ENCODE data around the gene CSNK1G2.

The CSNK1G2 gene

GRCh38 chr19:1918975-1919374 is 22.0 kb upstream of the CSNK1G2 start:
- DNase-seq (ENCODE audit: low read depth), result no peak

- DNase-seq (ENCODE audit: low read depth), result no peak
These were observed 20.3 kb upstream of the CSNK1G2 start for GRCh38 chr19:1920644-1921043.

GRCh38 chr19:1921326-1921725 is 19.6 kb upstream of the CSNK1G2 start:
- no peak for DNase-seq (ENCODE audit: low read depth)

GRCh38 chr19:1921825-1922224 is 19.1 kb upstream of the CSNK1G2 start:
- DNase-seq (ENCODE audit: low read depth), result no peak

GRCh38 chr19:1922803-1923202 is 18.2 kb upstream of the CSNK1G2 start:
- no peak for DNase-seq (ENCODE audit: low read depth)

GRCh38 chr19:1923319-1923718 is 17.7 kb upstream of the CSNK1G2 start:
- no peak for DNase-seq (ENCODE audit: low read depth)

GRCh38 chr19:1924320-1924961 is 16.5 kb upstream of the CSNK1G2 start:
- DNase-seq (ENCODE audit: low read depth), result no peak

- DNase-seq (ENCODE audit: low read depth), result no peak
These were observed 15.4 kb upstream of the CSNK1G2 start for GRCh38 chr19:1925544-1925943.

GRCh38 chr19:1929021-1929742 is 11.8 kb upstream of the CSNK1G2 start:
- no peak for DNase-seq (ENCODE audit: low read depth)

- no peak for DNase-seq (ENCODE audit: low read depth)
These were observed 9.5 kb upstream of the CSNK1G2 start for GRCh38 chr19:1931445-1931844.

GRCh38 chr19:1932395-1932794 is 8.6 kb upstream of the CSNK1G2 start:
- no peak for DNase-seq (ENCODE audit: low read depth)

GRCh38 chr19:1933244-1933643 is 7.7 kb upstream of the CSNK1G2 start:
- DNase-seq (ENCODE audit: low read depth), result no peak

- no peak for DNase-seq (ENCODE audit: low read depth)
These were observed 7.0 kb upstream of the CSNK1G2 start for GRCh38 chr19:1933942-1934341.

GRCh38 chr19:1935484-1936208 is 5.3 kb upstream of the CSNK1G2 start:
- DNase-seq (ENCODE audit: low read depth), result no peak

- no peak for DNase-seq (ENCODE audit: low read depth)
These were observed 4.5 kb upstream of the CSNK1G2 start for GRCh38 chr19:1936430-1936829.

- no peak for DNase-seq (ENCODE audit: low read depth)
These were observed 3.9 kb upstream of the CSNK1G2 start for GRCh38 chr19:1936916-1937610.

- no peak for DNase-seq (ENCODE audit: low read depth)
These were observed 2.9 kb upstream of the CSNK1G2 start for GRCh38 chr19:1938071-1938470.

- DNase-seq (ENCODE audit: low read depth), result no peak
These were observed 1.3 kb downstream of the CSNK1G2 start for GRCh38 chr19:1942078-1942933.

GRCh38 chr19:1942934-1943555 is 2.1 kb downstream of the CSNK1G2 start:
- DNase-seq (ENCODE audit: low read depth), result no peak

- no peak for DNase-seq (ENCODE audit: low read depth)
These were observed 2.7 kb downstream of the CSNK1G2 start for GRCh38 chr19:1943661-1944087.
